ENCODE measurements around the gene OPA3. TPM values are rescaled to one million over a fixed set of nuclear protein-coding genes. Genes with fewer than 3 reads are reported as not detected.
A peak's percentile ranks its signal among the peaks of the same experiment; 100 is the strongest.

Gene OPA3
- total RNA-seq, 2 donors from 2014 or later: 9.8 to 11.3 TPM

- intact Hi-C loops (cut with DNase I): loop anchor here in 1 of 2 donors (10.0 kb wide), 1 partner anchor 55 kb away; no protein-coding TSS in a partner anchor
- no peak for DNase-seq (ENCODE audit: low spot score)
Measured at GRCh38 chr19:45509692-45510015, 74.9 kb downstream of the OPA3 start.

- intact Hi-C loops (cut with DNase I): no loop called here
- DNase-seq (ENCODE audit: low spot score): peak; percentile 96
Measured at GRCh38 chr19:45508861-45509691, 75.5 kb downstream of the OPA3 start.

GRCh38 chr19:45508417-45508860 is 76.2 kb downstream of the OPA3 start:
- no peak for DNase-seq (ENCODE audit: low spot score)
- intact Hi-C loops (cut with DNase I): no loop called here

GRCh38 chr19:45507872-45508416 is 76.7 kb downstream of the OPA3 start:
- DNase-seq (ENCODE audit: low spot score): no peak
- intact Hi-C loops (cut with DNase I): no loop called here

- intact Hi-C loops (cut with DNase I): no loop called here
- peak; percentile 96 for DNase-seq (ENCODE audit: low spot score)
Measured at GRCh38 chr19:45506989-45507871, 77.4 kb downstream of the OPA3 start, which contains the start of gene VASP. TSS of gene VASP (plus strand) at chr19:45507479. CDS start at chr19:45507772, 293 bp downstream.

- intact Hi-C loops (cut with DNase I): no loop called here
- DNase-seq (ENCODE audit: low spot score): peak; percentile 98
Measured at GRCh38 chr19:45506246-45506988, 78.2 kb downstream of the OPA3 start.

- no peak for DNase-seq (ENCODE audit: low spot score)
- intact Hi-C loops (cut with DNase I): no loop called here
Measured at GRCh38 chr19:45505996-45506245, 78.7 kb downstream of the OPA3 start.

- DNase-seq (ENCODE audit: low spot score): no peak
- intact Hi-C loops (cut with DNase I): no loop called here
Measured at GRCh38 chr19:45505151-45505995, 79.2 kb downstream of the OPA3 start.

GRCh38 chr19:45503909-45504308 is 80.7 kb downstream of the OPA3 start:
- DNase-seq (ENCODE audit: low spot score): no peak
- intact Hi-C loops (cut with DNase I): no loop called here

- DNase-seq (ENCODE audit: low spot score): no peak
- intact Hi-C loops (cut with DNase I): no loop called here
Measured at GRCh38 chr19:45502111-45502510, 82.5 kb downstream of the OPA3 start.

- intact Hi-C loops (cut with DNase I): no loop called here
- DNase-seq (ENCODE audit: low spot score): no peak
Measured at GRCh38 chr19:45501730-45502014, 82.9 kb downstream of the OPA3 start.

GRCh38 chr19:45500918-45501729 is 83.5 kb downstream of the OPA3 start:
- intact Hi-C loops (cut with DNase I): no loop called here

GRCh38 chr19:45499196-45500180 is 85.1 kb downstream of the OPA3 start:
- intact Hi-C loops (cut with DNase I): no loop called here
- no peak for DNase-seq (ENCODE audit: low spot score)

More at GRCh38 chr19:45500918-45501729, 83.5 kb downstream of the OPA3 start:
- DNase-seq (ENCODE audit: low spot score): no peak

- DNase-seq (ENCODE audit: low spot score): no peak
- intact Hi-C loops (cut with DNase I): no loop called here
Measured at GRCh38 chr19:45498411-45499195, 86.0 kb downstream of the OPA3 start, which contains the start of gene PPM1N. TSS of gene PPM1N (plus strand) at chr19:45498443. CDS start at chr19:45498473, 30 bp downstream.

GRCh38 chr19:45497791-45498190 is 86.8 kb downstream of the OPA3 start:
- DNase-seq (ENCODE audit: low spot score): no peak
- intact Hi-C loops (cut with DNase I): loop anchor here in 1 of 2 donors (2.0 kb wide), 1 partner anchor 71 kb away; no protein-coding TSS in a partner anchor
